HEK293 (cell line): Measurements from ENCODE around the gene TPI1.

Source experiments
- BCL11B ChIP-seq: fragments of 450-650 bp; formaldehyde crosslinking; IDR thresholded peaks from 2 replicates; pipeline ENCODE4 v1.5.1; 2016; ENCODE audit warnings: low read depth, missing biosample characterization, missing genetic modification characterization
- GLI2 ChIP-seq: fragments of 450-650 bp; formaldehyde crosslinking; IDR thresholded peaks from 2 replicates; pipeline ENCODE4; 2017; ENCODE audit warnings: missing biosample characterization, missing genetic modification characterization, low read depth, borderline replicate concordance
- GLIS1 ChIP-seq: fragments of 450-650 bp; formaldehyde crosslinking; IDR thresholded peaks from 2 replicates; pipeline ENCODE4 v1.5.1; 2016; ENCODE audit warnings: missing biosample characterization, missing genetic modification characterization
- ZNF239 ChIP-seq: fragments of 450-650 bp; formaldehyde crosslinking; IDR thresholded peaks from 2 replicates; pipeline ENCODE4 v1.5.1; 2016; ENCODE audit warnings: missing biosample characterization, missing genetic modification characterization
- ZNF341 ChIP-seq: fragments of 450-650 bp; formaldehyde crosslinking; IDR thresholded peaks from 2 replicates; pipeline ENCODE4; 2016; ENCODE audit warnings: low read depth, missing biosample characterization, missing genetic modification characterization
- ZNF394 ChIP-seq: fragments of 450-650 bp; formaldehyde crosslinking; IDR thresholded peaks from 2 replicates; pipeline ENCODE4 v1.5.1; 2016; ENCODE audit warnings: missing biosample characterization, missing genetic modification characterization, mild to moderate bottlenecking, moderate library complexity, borderline replicate concordance
- ZNF660 ChIP-seq: fragments of 450-650 bp; IDR thresholded peaks from 2 replicates; pipeline ENCODE4 v1.5.1; 2018; ENCODE audit warnings: missing biosample characterization, mild to moderate bottlenecking, missing genetic modification characterization
- TF ChIP-seq, protein P1 (sequence below): fragments of 450-650 bp; formaldehyde crosslinking; conservative IDR thresholded peaks from 2 replicates; pipeline ENCODE4 v1.5.1; 2016; ENCODE audit warnings: low read depth, missing biosample characterization, missing genetic modification characterization
- TF ChIP-seq, protein P2 (sequence below): fragments of 450-650 bp; formaldehyde crosslinking; IDR thresholded peaks from 2 replicates; pipeline ENCODE4 v1.5.1; 2017; ENCODE audit warnings: missing biosample characterization, missing genetic modification characterization
- TF ChIP-seq, protein P3 (sequence below): fragments of 450-650 bp; formaldehyde crosslinking; IDR thresholded peaks from 2 replicates; pipeline ENCODE4 v1.5.1; 2016; ENCODE audit warnings: missing biosample characterization, missing genetic modification characterization
- TF ChIP-seq, protein P4 (sequence below): fragments of 450-650 bp; formaldehyde crosslinking; IDR thresholded peaks from 2 replicates; pipeline ENCODE4 v1.5.1; 2016; ENCODE audit warnings: missing biosample characterization, missing genetic modification characterization
- TF ChIP-seq, protein P5 (sequence below): fragments of 450-650 bp; formaldehyde crosslinking; IDR thresholded peaks from 2 replicates; pipeline ENCODE4 v1.5.1; 2016; ENCODE audit warnings: missing biosample characterization, missing genetic modification characterization, borderline replicate concordance
- TF ChIP-seq, protein P6 (sequence below): fragments of 450-650 bp; formaldehyde crosslinking; IDR thresholded peaks from 2 replicates; pipeline ENCODE4 v1.5.1; 2016; ENCODE audit warnings: missing biosample characterization, missing genetic modification characterization, low read depth
- TF ChIP-seq, protein P7 (sequence below): fragments of 450-650 bp; formaldehyde crosslinking; IDR thresholded peaks from 2 replicates; pipeline ENCODE4 v1.5.1; 2016; ENCODE audit warnings: missing biosample characterization, missing genetic modification characterization, low read depth

The TPI1 gene

DNA sequence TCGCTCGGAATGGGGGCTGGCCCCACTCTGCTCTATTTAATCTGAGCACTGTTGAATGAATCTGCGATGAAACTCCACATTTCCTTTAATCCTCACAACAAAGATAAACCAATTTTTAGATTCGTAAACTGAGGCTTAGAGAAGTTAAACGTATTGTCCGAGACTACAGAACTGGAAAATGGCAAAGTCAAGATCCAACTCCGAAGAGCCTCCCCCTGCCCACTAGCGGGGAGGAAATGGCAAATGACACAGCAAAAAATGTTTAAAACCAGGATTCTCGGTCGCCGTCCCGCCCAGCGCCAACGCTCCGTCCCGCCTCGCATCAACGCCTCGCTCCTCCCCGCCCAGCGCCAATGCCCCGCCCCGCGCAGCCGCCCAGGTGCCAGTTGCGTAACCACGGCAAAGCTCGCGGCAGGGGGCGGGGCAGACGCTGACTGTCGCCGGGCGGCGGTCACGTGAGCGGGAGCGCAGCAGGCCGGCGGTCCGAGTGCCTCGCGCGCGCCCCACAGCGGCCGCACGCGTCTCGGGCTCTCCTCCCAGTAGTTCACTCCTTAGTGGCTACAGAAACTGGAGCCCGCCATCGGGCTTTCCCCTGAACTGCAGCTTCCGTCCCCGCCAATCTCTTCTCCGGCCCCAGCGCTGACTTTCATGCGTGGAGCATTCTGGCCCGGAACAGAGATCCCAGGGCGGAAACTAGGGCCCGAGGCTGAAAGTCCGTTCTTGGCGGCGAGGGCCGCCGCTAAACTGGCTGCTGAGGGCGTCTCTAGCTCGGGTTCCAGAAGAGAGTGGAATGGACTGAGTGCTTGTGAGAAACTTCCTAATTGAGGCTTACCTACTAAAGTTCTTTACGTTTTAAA, 23.7 kb downstream of the TPI1 start (continued):
- TF ChIP-seq, protein P1, sequence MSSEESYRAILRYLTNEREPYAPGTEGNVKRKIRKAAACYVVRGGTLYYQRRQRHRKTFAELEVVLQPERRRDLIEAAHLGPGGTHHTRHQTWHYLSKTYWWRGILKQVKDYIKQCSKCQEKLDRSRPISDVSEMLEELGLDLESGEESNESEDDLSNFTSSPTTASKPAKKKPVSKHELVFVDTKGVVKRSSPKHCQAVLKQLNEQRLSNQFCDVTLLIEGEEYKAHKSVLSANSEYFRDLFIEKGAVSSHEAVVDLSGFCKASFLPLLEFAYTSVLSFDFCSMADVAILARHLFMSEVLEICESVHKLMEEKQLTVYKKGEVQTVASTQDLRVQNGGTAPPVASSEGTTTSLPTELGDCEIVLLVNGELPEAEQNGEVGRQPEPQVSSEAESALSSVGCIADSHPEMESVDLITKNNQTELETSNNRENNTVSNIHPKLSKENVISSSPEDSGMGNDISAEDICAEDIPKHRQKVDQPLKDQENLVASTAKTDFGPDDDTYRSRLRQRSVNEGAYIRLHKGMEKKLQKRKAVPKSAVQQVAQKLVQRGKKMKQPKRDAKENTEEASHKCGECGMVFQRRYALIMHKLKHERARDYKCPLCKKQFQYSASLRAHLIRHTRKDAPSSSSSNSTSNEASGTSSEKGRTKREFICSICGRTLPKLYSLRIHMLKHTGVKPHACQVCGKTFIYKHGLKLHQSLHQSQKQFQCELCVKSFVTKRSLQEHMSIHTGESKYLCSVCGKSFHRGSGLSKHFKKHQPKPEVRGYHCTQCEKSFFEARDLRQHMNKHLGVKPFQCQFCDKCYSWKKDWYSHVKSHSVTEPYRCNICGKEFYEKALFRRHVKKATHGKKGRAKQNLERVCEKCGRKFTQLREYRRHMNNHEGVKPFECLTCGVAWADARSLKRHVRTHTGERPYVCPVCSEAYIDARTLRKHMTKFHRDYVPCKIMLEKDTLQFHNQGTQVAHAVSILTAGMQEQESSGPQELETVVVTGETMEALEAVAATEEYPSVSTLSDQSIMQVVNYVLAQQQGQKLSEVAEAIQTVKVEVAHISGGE (tag by site-specific recombination), result peak; percentile 63
- TF ChIP-seq ZNF239 (tag by site-specific recombination) (no peak), BCL11B (tag by site-specific recombination) (no peak), ZNF394 (peak; percentile 11), ZNF660 (peak; percentile 92), ZNF341 (tag by site-specific recombination) (peak; percentile 62), GLI2 (no peak), GLIS1 (tag by site-specific recombination) (peak; percentile 62; the same call in 1 of the 2 replicates)
- TF ChIP-seq, protein P2, sequence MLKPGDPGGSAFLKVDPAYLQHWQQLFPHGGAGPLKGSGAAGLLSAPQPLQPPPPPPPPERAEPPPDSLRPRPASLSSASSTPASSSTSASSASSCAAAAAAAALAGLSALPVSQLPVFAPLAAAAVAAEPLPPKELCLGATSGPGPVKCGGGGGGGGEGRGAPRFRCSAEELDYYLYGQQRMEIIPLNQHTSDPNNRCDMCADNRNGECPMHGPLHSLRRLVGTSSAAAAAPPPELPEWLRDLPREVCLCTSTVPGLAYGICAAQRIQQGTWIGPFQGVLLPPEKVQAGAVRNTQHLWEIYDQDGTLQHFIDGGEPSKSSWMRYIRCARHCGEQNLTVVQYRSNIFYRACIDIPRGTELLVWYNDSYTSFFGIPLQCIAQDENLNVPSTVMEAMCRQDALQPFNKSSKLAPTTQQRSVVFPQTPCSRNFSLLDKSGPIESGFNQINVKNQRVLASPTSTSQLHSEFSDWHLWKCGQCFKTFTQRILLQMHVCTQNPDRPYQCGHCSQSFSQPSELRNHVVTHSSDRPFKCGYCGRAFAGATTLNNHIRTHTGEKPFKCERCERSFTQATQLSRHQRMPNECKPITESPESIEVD, result 0 out of 2 replicates have a peak, but pooled peaks have one; percentile 15
- TF ChIP-seq, protein P3, sequence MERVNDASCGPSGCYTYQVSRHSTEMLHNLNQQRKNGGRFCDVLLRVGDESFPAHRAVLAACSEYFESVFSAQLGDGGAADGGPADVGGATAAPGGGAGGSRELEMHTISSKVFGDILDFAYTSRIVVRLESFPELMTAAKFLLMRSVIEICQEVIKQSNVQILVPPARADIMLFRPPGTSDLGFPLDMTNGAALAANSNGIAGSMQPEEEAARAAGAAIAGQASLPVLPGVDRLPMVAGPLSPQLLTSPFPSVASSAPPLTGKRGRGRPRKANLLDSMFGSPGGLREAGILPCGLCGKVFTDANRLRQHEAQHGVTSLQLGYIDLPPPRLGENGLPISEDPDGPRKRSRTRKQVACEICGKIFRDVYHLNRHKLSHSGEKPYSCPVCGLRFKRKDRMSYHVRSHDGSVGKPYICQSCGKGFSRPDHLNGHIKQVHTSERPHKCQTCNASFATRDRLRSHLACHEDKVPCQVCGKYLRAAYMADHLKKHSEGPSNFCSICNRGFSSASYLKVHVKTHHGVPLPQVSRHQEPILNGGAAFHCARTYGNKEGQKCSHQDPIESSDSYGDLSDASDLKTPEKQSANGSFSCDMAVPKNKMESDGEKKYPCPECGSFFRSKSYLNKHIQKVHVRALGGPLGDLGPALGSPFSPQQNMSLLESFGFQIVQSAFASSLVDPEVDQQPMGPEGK (tag by site-specific recombination), result peak; percentile 76
- TF ChIP-seq, protein P4, sequence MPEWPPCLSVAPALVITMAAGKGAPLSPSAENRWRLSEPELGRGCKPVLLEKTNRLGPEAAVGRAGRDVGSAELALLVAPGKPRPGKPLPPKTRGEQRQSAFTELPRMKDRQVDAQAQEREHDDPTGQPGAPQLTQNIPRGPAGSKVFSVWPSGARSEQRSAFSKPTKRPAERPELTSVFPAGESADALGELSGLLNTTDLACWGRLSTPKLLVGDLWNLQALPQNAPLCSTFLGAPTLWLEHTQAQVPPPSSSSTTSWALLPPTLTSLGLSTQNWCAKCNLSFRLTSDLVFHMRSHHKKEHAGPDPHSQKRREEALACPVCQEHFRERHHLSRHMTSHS (tag by site-specific recombination), result no peak
- TF ChIP-seq, protein P5, sequence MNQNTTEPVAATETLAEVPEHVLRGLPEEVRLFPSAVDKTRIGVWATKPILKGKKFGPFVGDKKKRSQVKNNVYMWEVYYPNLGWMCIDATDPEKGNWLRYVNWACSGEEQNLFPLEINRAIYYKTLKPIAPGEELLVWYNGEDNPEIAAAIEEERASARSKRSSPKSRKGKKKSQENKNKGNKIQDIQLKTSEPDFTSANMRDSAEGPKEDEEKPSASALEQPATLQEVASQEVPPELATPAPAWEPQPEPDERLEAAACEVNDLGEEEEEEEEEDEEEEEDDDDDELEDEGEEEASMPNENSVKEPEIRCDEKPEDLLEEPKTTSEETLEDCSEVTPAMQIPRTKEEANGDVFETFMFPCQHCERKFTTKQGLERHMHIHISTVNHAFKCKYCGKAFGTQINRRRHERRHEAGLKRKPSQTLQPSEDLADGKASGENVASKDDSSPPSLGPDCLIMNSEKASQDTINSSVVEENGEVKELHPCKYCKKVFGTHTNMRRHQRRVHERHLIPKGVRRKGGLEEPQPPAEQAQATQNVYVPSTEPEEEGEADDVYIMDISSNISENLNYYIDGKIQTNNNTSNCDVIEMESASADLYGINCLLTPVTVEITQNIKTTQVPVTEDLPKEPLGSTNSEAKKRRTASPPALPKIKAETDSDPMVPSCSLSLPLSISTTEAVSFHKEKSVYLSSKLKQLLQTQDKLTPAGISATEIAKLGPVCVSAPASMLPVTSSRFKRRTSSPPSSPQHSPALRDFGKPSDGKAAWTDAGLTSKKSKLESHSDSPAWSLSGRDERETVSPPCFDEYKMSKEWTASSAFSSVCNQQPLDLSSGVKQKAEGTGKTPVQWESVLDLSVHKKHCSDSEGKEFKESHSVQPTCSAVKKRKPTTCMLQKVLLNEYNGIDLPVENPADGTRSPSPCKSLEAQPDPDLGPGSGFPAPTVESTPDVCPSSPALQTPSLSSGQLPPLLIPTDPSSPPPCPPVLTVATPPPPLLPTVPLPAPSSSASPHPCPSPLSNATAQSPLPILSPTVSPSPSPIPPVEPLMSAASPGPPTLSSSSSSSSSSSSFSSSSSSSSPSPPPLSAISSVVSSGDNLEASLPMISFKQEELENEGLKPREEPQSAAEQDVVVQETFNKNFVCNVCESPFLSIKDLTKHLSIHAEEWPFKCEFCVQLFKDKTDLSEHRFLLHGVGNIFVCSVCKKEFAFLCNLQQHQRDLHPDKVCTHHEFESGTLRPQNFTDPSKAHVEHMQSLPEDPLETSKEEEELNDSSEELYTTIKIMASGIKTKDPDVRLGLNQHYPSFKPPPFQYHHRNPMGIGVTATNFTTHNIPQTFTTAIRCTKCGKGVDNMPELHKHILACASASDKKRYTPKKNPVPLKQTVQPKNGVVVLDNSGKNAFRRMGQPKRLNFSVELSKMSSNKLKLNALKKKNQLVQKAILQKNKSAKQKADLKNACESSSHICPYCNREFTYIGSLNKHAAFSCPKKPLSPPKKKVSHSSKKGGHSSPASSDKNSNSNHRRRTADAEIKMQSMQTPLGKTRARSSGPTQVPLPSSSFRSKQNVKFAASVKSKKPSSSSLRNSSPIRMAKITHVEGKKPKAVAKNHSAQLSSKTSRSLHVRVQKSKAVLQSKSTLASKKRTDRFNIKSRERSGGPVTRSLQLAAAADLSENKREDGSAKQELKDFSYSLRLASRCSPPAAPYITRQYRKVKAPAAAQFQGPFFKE, result no peak
- TF ChIP-seq, protein P6, sequence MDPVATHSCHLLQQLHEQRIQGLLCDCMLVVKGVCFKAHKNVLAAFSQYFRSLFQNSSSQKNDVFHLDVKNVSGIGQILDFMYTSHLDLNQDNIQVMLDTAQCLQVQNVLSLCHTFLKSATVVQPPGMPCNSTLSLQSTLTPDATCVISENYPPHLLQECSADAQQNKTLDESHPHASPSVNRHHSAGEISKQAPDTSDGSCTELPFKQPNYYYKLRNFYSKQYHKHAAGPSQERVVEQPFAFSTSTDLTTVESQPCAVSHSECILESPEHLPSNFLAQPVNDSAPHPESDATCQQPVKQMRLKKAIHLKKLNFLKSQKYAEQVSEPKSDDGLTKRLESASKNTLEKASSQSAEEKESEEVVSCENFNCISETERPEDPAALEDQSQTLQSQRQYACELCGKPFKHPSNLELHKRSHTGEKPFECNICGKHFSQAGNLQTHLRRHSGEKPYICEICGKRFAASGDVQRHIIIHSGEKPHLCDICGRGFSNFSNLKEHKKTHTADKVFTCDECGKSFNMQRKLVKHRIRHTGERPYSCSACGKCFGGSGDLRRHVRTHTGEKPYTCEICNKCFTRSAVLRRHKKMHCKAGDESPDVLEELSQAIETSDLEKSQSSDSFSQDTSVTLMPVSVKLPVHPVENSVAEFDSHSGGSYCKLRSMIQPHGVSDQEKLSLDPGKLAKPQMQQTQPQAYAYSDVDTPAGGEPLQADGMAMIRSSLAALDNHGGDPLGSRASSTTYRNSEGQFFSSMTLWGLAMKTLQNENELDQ (tag by site-specific recombination), result no peak
- TF ChIP-seq, protein P7, sequence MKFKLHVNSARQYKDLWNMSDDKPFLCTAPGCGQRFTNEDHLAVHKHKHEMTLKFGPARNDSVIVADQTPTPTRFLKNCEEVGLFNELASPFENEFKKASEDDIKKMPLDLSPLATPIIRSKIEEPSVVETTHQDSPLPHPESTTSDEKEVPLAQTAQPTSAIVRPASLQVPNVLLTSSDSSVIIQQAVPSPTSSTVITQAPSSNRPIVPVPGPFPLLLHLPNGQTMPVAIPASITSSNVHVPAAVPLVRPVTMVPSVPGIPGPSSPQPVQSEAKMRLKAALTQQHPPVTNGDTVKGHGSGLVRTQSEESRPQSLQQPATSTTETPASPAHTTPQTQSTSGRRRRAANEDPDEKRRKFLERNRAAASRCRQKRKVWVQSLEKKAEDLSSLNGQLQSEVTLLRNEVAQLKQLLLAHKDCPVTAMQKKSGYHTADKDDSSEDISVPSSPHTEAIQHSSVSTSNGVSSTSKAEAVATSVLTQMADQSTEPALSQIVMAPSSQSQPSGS (tag by site-specific recombination), result no peak
